Activated T-cell treated with anti-CD3 and anti-CD28 coated beads, Interleukin-2, amount 50 U/mL, for 24 hours (primary cell): ENCODE measurements around the gene AICDA.
"Not testable (repeated sequence)": the region's sequence is repeated elsewhere in the genome, so short reads cannot be mapped to it uniquely, and the experiment has no call there.

ENCODE experiments used
- DNase-seq: peaks from one replicate; pipeline ENCODE4 v3.0.0-alpha.2; 2020
- H3K27ac Mint-ChIP-seq: 2 replicates; pipeline ENCODE4 v1.8.0; 2020; ENCODE audit warnings: mild to moderate bottlenecking, mixed read lengths
- H3K27me3 Mint-ChIP-seq: 2 replicates; pipeline ENCODE4 v1.8.0; 2020; ENCODE audit warnings: mixed read lengths
- H3K36me3 Mint-ChIP-seq: 2 replicates; pipeline ENCODE4 v1.8.0; 2020; ENCODE audit warnings: low read depth, mixed read lengths
- H3K4me1 Mint-ChIP-seq: 2 replicates; pipeline ENCODE4 v1.8.0; 2020; ENCODE audit warnings: low read depth, mixed read lengths
- H3K4me3 Mint-ChIP-seq: 2 replicates; pipeline ENCODE4 v1.8.0; 2020; ENCODE audit warnings: mild to moderate bottlenecking, moderate library complexity, mixed read lengths
- H3K9me3 Mint-ChIP-seq: 2 replicates; pipeline ENCODE4 v1.8.0; 2020; ENCODE audit warnings: mixed read lengths

The AICDA gene

GRCh38 chr12:8612629-8613028 is at the start of gene AICDA:
Gene AICDA (minus strand): TSS chr12:8612859. CDS start chr12:8612767, 92 bp downstream.
- H3K4me1 Mint-ChIP-seq = peaks cover 11% of the 10 kb centered on the region
- peaks cover 3% of the 10 kb centered on the region for H3K27me3 Mint-ChIP-seq
- no peak within 1 kb of the TSS for H3K4me3 Mint-ChIP-seq
- no peak within 1 kb of the TSS for H3K27ac Mint-ChIP-seq
- DNase-seq = no peak
- no peaks in the 10 kb centered on the region for H3K36me3 Mint-ChIP-seq
- no peaks in the 10 kb centered on the region for H3K9me3 Mint-ChIP-seq

- no peak overlapping the region for H3K4me3 Mint-ChIP-seq
- H3K27ac Mint-ChIP-seq = no peak overlapping the region
- no peaks in the 10 kb centered on the region for H3K36me3 Mint-ChIP-seq
- H3K4me1 Mint-ChIP-seq = no peaks in the 10 kb centered on the region
- H3K27me3 Mint-ChIP-seq = peaks cover 6% of the 10 kb centered on the region
- DNase-seq = no peak
- H3K9me3 Mint-ChIP-seq = no peaks in the 10 kb centered on the region
Measured at GRCh38 chr12:8661751-8662150, 49.1 kb upstream of the AICDA start.

- Mint-ChIP-seq H3K36me3 (no peaks in the 10 kb centered on the region), H3K27me3 (peaks cover 6% of the 10 kb centered on the region), H3K27ac (no peak overlapping the region), H3K9me3 (no peaks in the 10 kb centered on the region), H3K4me1 (no peaks in the 10 kb centered on the region), H3K4me3 (no peak overlapping the region)
- no peak for DNase-seq
Measured at GRCh38 chr12:8661016-8661415, 48.4 kb upstream of the AICDA start.

GRCh38 chr12:8658346-8658745 is 45.7 kb upstream of the AICDA start:
- H3K4me3 Mint-ChIP-seq = no peak overlapping the region
- no peak for DNase-seq
- no peak overlapping the region for H3K27ac Mint-ChIP-seq
- no peaks in the 10 kb centered on the region for H3K36me3 Mint-ChIP-seq
- peaks cover 14% of the 10 kb centered on the region for H3K27me3 Mint-ChIP-seq
- H3K9me3 Mint-ChIP-seq = no peaks in the 10 kb centered on the region
- no peaks in the 10 kb centered on the region for H3K4me1 Mint-ChIP-seq

- no peak for DNase-seq
- H3K36me3 Mint-ChIP-seq = no peaks in the 10 kb centered on the region
- peaks cover 28% of the 10 kb centered on the region for H3K27me3 Mint-ChIP-seq
- H3K9me3 Mint-ChIP-seq = no peaks in the 10 kb centered on the region
- no peak overlapping the region for H3K27ac Mint-ChIP-seq
- H3K4me3 Mint-ChIP-seq = no peak overlapping the region
- H3K4me1 Mint-ChIP-seq = no peaks in the 10 kb centered on the region
Measured at GRCh38 chr12:8655421-8655820, 42.8 kb upstream of the AICDA start.

- Mint-ChIP-seq H3K36me3 (no peaks in the 10 kb centered on the region), H3K27me3 (peaks cover 20% of the 10 kb centered on the region), H3K27ac (peak overlapping the region; percentile 45), H3K4me1 (peaks cover 46% of the 10 kb centered on the region), H3K4me3 (no peak overlapping the region), H3K9me3 (no peaks in the 10 kb centered on the region)
- DNase-seq = peak; percentile 74
Measured at GRCh38 chr12:8648576-8649205, 36.0 kb upstream of the AICDA start.

- H3K27ac Mint-ChIP-seq = no peak overlapping the region
- peaks cover 49% of the 10 kb centered on the region for H3K4me1 Mint-ChIP-seq
- no peak for DNase-seq
- H3K4me3 Mint-ChIP-seq = no peak overlapping the region
- H3K36me3 Mint-ChIP-seq = no peaks in the 10 kb centered on the region
- peaks cover 19% of the 10 kb centered on the region for H3K27me3 Mint-ChIP-seq
- no peaks in the 10 kb centered on the region for H3K9me3 Mint-ChIP-seq
Measured at GRCh38 chr12:8647968-8648367, 35.3 kb upstream of the AICDA start.

- Mint-ChIP-seq H3K9me3 (no peaks in the 10 kb centered on the region), H3K27ac (peak overlapping the region; percentile 73), H3K4me3 (peak overlapping the region; percentile 29), H3K36me3 (no peaks in the 10 kb centered on the region), H3K27me3 (peaks cover 6% of the 10 kb centered on the region), H3K4me1 (peaks cover 48% of the 10 kb centered on the region)
- peak; percentile 58 for DNase-seq
Measured at GRCh38 chr12:8644345-8645248, 31.9 kb upstream of the AICDA start.

- DNase-seq = no peak
- peaks cover 31% of the 10 kb centered on the region for H3K4me1 Mint-ChIP-seq
- H3K4me3 Mint-ChIP-seq = no peak overlapping the region
- H3K27me3 Mint-ChIP-seq = peaks cover 6% of the 10 kb centered on the region
- no peaks in the 10 kb centered on the region for H3K9me3 Mint-ChIP-seq
- H3K27ac Mint-ChIP-seq = no peak overlapping the region
- H3K36me3 Mint-ChIP-seq = no peaks in the 10 kb centered on the region
Measured at GRCh38 chr12:8642775-8643174, 30.1 kb upstream of the AICDA start.

- Mint-ChIP-seq H3K4me1 (peaks cover 15% of the 10 kb centered on the region), H3K9me3 (no peaks in the 10 kb centered on the region), H3K27me3 (peaks cover 9% of the 10 kb centered on the region), H3K36me3 (no peaks in the 10 kb centered on the region), H3K27ac (no peak overlapping the region), H3K4me3 (no peak overlapping the region)
- no peak for DNase-seq
Measured at GRCh38 chr12:8639936-8640335, 27.3 kb upstream of the AICDA start.

- Mint-ChIP-seq H3K4me3 (no peak overlapping the region), H3K4me1 (peaks cover 6% of the 10 kb centered on the region), H3K9me3 (no peaks in the 10 kb centered on the region), H3K27me3 (peaks cover 8% of the 10 kb centered on the region), H3K36me3 (no peaks in the 10 kb centered on the region), H3K27ac (no peak overlapping the region)
- no peak for DNase-seq
Measured at GRCh38 chr12:8638951-8639350, 26.3 kb upstream of the AICDA start.

GRCh38 chr12:8637666-8638065 is 25.0 kb upstream of the AICDA start:
- no peaks in the 10 kb centered on the region for H3K4me1 Mint-ChIP-seq
- no peak overlapping the region for H3K4me3 Mint-ChIP-seq

GRCh38 chr12:8637244-8637643 is 24.6 kb upstream of the AICDA start:
- H3K27ac Mint-ChIP-seq = no peak overlapping the region

More at GRCh38 chr12:8637666-8638065, 25.0 kb upstream of the AICDA start:
- Mint-ChIP-seq H3K9me3 (no peaks in the 10 kb centered on the region), H3K27ac (no peak overlapping the region), H3K36me3 (no peaks in the 10 kb centered on the region), H3K27me3 (peaks cover 2% of the 10 kb centered on the region)
- DNase-seq = no peak

GRCh38 chr12:8636581-8636980 is 23.9 kb upstream of the AICDA start:
- no peaks in the 10 kb centered on the region for H3K9me3 Mint-ChIP-seq
- H3K27ac Mint-ChIP-seq = no peak overlapping the region
- peaks cover 2% of the 10 kb centered on the region for H3K27me3 Mint-ChIP-seq
- no peaks in the 10 kb centered on the region for H3K4me1 Mint-ChIP-seq
- DNase-seq = no peak
- H3K36me3 Mint-ChIP-seq = no peaks in the 10 kb centered on the region
- no peak overlapping the region for H3K4me3 Mint-ChIP-seq

More at GRCh38 chr12:8637244-8637643, 24.6 kb upstream of the AICDA start:
- no peaks in the 10 kb centered on the region for H3K4me1 Mint-ChIP-seq
- DNase-seq = no peak
- peaks cover 2% of the 10 kb centered on the region for H3K27me3 Mint-ChIP-seq
- H3K36me3 Mint-ChIP-seq = no peaks in the 10 kb centered on the region
- H3K4me3 Mint-ChIP-seq = no peak overlapping the region
- H3K9me3 Mint-ChIP-seq = no peaks in the 10 kb centered on the region

- H3K27me3 Mint-ChIP-seq, H3K4me1 Mint-ChIP-seq, H3K4me3 Mint-ChIP-seq, H3K36me3 Mint-ChIP-seq, DNase-seq, H3K27ac Mint-ChIP-seq, H3K9me3 Mint-ChIP-seq: not testable (repeated sequence)
Measured at GRCh38 chr12:8636007-8636346, 23.3 kb upstream of the AICDA start.
